Activated naive CD8-positive, alpha-beta T cell (primary cell): ENCODE results near the gene DLG2.
"Not testable (repeated sequence)": the region's sequence is repeated elsewhere in the genome, so short reads cannot be mapped to it uniquely, and the experiment has no call there.

Source experiments
- H3K27ac Mint-ChIP-seq: one replicate; pipeline ENCODE4 v1.8.0; 2021; ENCODE audit warnings: mixed read lengths
- H3K27me3 Mint-ChIP-seq: one replicate; pipeline ENCODE4 v1.8.0; 2021; ENCODE audit warnings: mixed read lengths
- H3K36me3 Mint-ChIP-seq: one replicate; pipeline ENCODE4 v1.8.0; 2021; ENCODE audit warnings: mixed read lengths
- H3K4me1 Mint-ChIP-seq: one replicate; pipeline ENCODE4 v1.8.0; 2021; ENCODE audit warnings: low read depth, mixed read lengths
- H3K4me3 Mint-ChIP-seq: one replicate; pipeline ENCODE4 v1.8.0; 2021; ENCODE audit warnings: mild to moderate bottlenecking, mixed read lengths
- H3K9me3 Mint-ChIP-seq: one replicate; pipeline ENCODE4 v1.8.0; 2021; ENCODE audit warnings: low read depth, mixed read lengths

Gene DLG2

DNA sequence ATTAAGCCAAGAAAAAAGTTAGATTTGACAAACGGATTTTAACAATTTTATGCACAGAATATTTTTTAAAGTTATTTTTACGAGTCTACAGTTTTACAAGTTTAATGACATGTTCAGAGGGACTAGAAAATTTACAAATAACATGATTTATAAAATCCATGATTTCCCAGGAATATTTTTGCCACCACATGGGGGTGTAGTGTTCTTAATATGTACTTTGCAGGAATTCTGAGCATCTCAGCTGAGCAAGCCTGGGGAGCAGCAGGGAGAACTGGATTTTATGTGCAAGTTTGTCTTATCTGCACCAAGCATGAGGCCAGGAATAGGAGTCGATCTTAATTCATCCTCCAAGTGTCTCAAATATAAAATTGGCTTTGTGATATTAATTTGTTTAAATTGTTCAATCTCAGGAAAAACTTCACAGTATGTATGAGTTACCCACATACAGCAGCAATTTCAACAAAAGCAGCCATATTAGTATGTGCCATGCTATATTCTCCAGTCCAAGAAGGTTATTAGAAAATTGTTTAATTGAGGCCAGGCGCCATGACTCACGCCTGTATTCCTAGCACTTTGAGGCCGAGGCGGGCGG lies 826.3 kb downstream of the DLG2 start:
- Mint-ChIP-seq H3K27me3 (no peaks in the 10 kb centered on the region), H3K27ac (no peak overlapping the region), H3K4me3 (no peak overlapping the region), H3K9me3 (peaks cover 26% of the 10 kb centered on the region), H3K36me3 (no peaks in the 10 kb centered on the region), H3K4me1 (no peaks in the 10 kb centered on the region)

- Mint-ChIP-seq H3K4me1 (no peaks in the 10 kb centered on the region), H3K27me3 (no peaks in the 10 kb centered on the region), H3K36me3 (no peaks in the 10 kb centered on the region), H3K27ac (no peak overlapping the region), H3K4me3 (no peak overlapping the region), H3K9me3 (peaks cover 14% of the 10 kb centered on the region)
These were observed 828.0 kb downstream of the DLG2 start for GRCh38 chr11:84799112-84799511.

DNA sequence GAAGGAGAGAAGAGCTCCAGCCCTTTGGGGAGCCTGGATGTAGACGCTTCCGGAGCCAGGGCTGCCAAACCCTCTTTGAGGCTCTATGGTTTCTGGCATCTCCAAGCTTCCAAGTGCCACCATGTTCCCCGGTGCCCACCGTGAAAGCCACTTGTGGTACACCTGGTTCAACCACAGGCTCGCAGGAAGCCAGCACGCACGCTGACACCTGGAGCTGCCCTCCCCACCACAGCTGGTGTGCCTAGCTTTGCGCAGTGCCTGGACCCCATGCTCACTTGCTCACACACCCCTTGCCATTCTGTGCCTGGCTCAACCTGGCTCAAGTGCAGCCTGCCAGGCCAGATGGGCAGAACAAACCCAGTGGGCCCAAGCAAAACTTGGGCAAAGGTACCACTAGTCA lies 831.4 kb downstream of the DLG2 start:
- no peak overlapping the region for H3K27ac Mint-ChIP-seq
- no peaks in the 10 kb centered on the region for H3K36me3 Mint-ChIP-seq
- H3K4me1 Mint-ChIP-seq = no peaks in the 10 kb centered on the region
- H3K4me3 Mint-ChIP-seq = no peak overlapping the region
- peaks cover 39% of the 10 kb centered on the region for H3K9me3 Mint-ChIP-seq
- no peaks in the 10 kb centered on the region for H3K27me3 Mint-ChIP-seq

DNA sequence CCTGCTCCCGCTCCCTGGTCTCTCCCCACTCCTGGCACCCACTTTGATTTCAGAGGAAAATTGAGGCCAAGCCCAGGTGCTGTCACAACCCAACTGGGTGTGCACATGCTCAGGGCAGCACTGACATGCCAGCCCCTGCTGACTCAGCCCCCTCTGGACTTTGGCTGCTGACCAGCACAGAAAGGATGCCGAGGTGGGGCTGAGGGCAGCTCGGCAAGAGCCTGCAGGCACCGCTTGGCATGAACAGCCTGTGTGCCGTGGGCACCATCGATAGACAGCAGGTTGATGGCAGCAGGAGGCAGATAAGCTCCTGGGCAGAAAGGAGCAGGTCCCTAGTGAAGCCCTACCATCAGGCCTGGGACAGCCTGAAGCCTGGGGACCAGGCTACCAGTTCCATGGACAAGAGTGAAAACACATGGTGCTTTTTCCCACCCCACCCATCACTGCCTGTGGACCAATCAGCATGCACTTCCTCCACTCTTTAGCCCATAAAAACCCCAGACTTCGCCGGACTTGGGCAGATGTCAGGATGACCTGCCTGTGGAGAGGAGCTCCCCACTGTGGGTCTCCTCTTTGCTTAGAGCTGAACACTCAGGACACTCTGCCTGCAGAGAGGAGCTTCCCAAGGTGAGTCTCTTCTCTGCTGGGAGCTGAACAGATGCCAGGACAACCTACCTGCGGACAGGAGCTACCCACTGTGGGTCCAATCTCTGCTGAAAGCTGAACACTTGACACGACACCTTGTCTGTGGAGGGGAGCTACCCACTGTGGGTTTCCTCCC lies 832.3 kb downstream of the DLG2 start:
- Mint-ChIP-seq H3K9me3 (peaks cover 40% of the 10 kb centered on the region), H3K27ac (no peak overlapping the region), H3K4me1 (no peaks in the 10 kb centered on the region), H3K27me3 (no peaks in the 10 kb centered on the region), H3K36me3 (no peaks in the 10 kb centered on the region), H3K4me3 (no peak overlapping the region)

- Mint-ChIP-seq H3K27ac (no peak overlapping the region), H3K36me3 (no peaks in the 10 kb centered on the region), H3K4me1 (no peaks in the 10 kb centered on the region), H3K27me3 (no peaks in the 10 kb centered on the region), H3K4me3 (no peak overlapping the region), H3K9me3 (peaks cover 43% of the 10 kb centered on the region)
These were observed 833.8 kb downstream of the DLG2 start for GRCh38 chr11:84793318-84793717.

- H3K27me3 Mint-ChIP-seq = no peaks in the 10 kb centered on the region
- H3K27ac Mint-ChIP-seq = no peak overlapping the region
- no peaks in the 10 kb centered on the region for H3K4me1 Mint-ChIP-seq
- H3K9me3 Mint-ChIP-seq = peaks cover 40% of the 10 kb centered on the region
- no peak overlapping the region for H3K4me3 Mint-ChIP-seq
- H3K36me3 Mint-ChIP-seq = no peaks in the 10 kb centered on the region
These were observed 836.2 kb downstream of the DLG2 start for GRCh38 chr11:84790849-84791427.

- no peak overlapping the region for H3K27ac Mint-ChIP-seq
- no peaks in the 10 kb centered on the region for H3K36me3 Mint-ChIP-seq
- H3K4me1 Mint-ChIP-seq = no peaks in the 10 kb centered on the region
- no peaks in the 10 kb centered on the region for H3K27me3 Mint-ChIP-seq
- peaks cover 31% of the 10 kb centered on the region for H3K9me3 Mint-ChIP-seq
- H3K4me3 Mint-ChIP-seq = no peak overlapping the region
These were observed 838.9 kb downstream of the DLG2 start for GRCh38 chr11:84788220-84788619.

DNA sequence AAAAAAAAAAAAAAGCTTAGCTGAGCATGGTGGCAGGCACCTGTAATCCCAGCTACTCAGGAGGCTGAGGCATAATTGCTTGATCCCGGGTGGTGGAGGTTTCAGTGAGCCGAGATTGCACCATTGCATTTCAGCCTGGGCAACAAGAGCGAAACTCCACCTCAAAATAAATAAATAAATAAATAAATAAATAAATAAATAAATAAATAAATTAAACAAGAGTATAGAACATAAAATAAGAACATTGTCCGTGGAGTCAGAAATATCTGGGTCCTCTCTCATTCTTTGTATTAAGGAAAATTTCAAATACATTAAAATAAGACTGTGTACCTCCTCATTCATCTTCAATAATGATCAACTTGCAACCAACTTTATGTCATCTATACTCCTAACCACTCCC lies 843.0 kb downstream of the DLG2 start:
- H3K9me3 Mint-ChIP-seq = peaks cover 21% of the 10 kb centered on the region
- H3K36me3 Mint-ChIP-seq, H3K4me1 Mint-ChIP-seq, H3K27ac Mint-ChIP-seq, H3K4me3 Mint-ChIP-seq, H3K27me3 Mint-ChIP-seq: not testable (repeated sequence)

GRCh38 chr11:84780689-84781293 lies 846.4 kb downstream of the DLG2 start:
- Mint-ChIP-seq H3K4me1 (no peaks in the 10 kb centered on the region), H3K9me3 (peaks cover 23% of the 10 kb centered on the region), H3K27ac (no peak overlapping the region), H3K36me3 (no peaks in the 10 kb centered on the region), H3K27me3 (no peaks in the 10 kb centered on the region), H3K4me3 (no peak overlapping the region)

DNA sequence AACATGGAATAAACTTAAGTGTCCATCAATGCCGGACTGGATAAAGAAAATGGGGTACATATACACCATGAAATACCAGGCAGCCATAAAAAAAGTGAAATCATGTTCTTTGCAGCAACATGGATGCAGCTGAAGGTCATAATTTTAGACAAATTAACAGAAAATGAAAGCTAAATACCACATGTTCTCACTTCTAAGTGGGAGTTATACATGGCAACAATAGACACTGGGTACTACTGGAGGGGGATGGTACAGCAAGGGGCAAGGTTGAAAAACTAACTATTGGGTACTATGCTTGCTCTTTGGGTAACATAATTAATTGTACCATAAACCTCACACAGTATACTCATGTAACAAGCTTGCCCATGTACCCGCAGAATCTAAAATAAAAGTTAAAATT lies 851.6 kb downstream of the DLG2 start:
- Mint-ChIP-seq H3K9me3 (peaks cover 36% of the 10 kb centered on the region), H3K4me3 (no peak overlapping the region), H3K27ac (no peak overlapping the region), H3K27me3 (no peaks in the 10 kb centered on the region), H3K36me3 (no peaks in the 10 kb centered on the region), H3K4me1 (no peaks in the 10 kb centered on the region)

DNA sequence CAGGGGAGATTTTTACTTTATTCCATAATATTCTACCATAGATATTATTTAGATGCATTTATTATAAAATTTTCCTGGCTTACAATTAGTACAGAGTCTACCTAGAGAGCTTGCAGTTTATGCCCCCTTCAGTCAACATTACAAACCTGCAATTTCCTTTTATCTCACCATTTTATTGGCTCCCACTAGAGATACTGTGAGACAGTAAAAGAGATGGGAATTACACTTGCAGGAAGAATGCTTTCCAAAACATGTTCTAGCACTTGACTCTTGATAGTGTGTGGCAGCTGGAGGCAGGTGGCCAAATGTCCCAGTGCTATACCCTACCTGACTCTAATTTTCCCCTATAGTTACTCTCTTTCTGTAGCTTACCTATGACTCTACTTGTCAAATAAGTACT lies 863.2 kb downstream of the DLG2 start:
- H3K4me3 Mint-ChIP-seq = no peak overlapping the region
- no peaks in the 10 kb centered on the region for H3K27me3 Mint-ChIP-seq
- H3K36me3 Mint-ChIP-seq = no peaks in the 10 kb centered on the region
- H3K4me1 Mint-ChIP-seq = no peaks in the 10 kb centered on the region
- peaks cover 2% of the 10 kb centered on the region for H3K9me3 Mint-ChIP-seq
- no peak overlapping the region for H3K27ac Mint-ChIP-seq

DNA sequence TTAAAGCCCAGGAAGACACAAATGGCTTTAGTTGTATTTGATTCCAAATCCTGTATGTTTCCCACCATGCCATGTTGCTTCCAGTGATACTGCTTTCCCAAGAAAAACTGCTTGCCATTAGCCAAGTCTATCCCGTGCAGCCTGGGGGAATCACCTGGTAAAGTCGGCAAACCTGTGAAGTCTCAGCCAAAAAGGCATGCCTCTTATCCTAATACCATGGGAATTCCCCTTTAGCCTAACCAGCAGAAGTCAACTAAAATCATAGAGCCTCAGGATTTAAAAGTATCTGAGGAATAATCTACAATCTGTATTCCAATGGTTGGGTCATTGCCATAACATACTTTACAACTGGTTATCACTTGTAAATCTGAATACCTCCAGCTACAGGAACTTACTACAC lies 869.4 kb downstream of the DLG2 start:
- no peaks in the 10 kb centered on the region for H3K4me1 Mint-ChIP-seq
- H3K27ac Mint-ChIP-seq = no peak overlapping the region
- H3K27me3 Mint-ChIP-seq = no peaks in the 10 kb centered on the region
- H3K36me3 Mint-ChIP-seq = peaks cover 3% of the 10 kb centered on the region
- no peak overlapping the region for H3K4me3 Mint-ChIP-seq
- H3K9me3 Mint-ChIP-seq = peaks cover 23% of the 10 kb centered on the region

DNA sequence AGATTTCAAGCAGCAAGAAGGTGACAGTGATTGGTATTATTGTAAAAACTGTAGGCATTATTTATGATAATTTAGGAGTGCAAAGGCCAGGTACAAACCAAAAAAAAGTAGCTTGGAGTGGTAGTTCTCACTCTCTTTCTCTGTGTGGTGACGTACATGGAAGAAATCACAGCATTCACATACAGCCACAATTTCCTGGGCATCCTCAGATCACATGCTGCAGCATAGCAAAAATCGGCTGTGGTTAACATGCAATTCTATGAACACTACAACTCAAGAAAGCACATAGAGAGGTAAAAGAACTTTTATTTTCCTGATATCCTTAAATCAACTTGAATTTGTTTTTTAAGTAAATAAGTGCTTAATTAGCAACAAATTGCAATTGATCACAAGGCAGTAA lies 875.8 kb downstream of the DLG2 start:
- H3K27me3 Mint-ChIP-seq = no peaks in the 10 kb centered on the region
- H3K4me3 Mint-ChIP-seq = no peak overlapping the region
- H3K36me3 Mint-ChIP-seq = peaks cover 3% of the 10 kb centered on the region
- peaks cover 27% of the 10 kb centered on the region for H3K9me3 Mint-ChIP-seq
- H3K27ac Mint-ChIP-seq = no peak overlapping the region
- H3K4me1 Mint-ChIP-seq = no peaks in the 10 kb centered on the region

DNA sequence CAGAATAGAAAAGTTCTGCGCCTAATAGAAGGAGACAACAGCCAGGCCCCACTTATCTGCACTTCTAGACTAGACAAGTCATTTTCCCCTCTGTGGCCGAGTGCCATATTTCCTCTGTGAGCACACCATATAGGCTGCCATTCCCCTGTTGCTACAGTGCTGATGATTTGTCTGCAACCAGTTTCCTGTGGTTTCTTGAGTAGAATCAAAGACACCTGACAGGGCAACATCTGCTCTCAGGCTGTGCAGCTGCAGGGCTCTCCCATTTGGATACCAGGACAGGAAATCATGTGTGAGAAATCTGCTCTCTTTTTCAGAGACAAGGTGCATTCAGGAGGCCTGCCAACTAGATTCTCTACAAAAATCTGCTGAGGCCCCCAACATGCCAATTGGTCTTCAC lies 879.3 kb downstream of the DLG2 start:
- Mint-ChIP-seq H3K4me1 (no peaks in the 10 kb centered on the region), H3K27ac (no peak overlapping the region), H3K27me3 (no peaks in the 10 kb centered on the region), H3K9me3 (peaks cover 24% of the 10 kb centered on the region), H3K4me3 (no peak overlapping the region), H3K36me3 (peaks cover under 1% of the 10 kb centered on the region)

GRCh38 chr11:84740050-84740449 lies 887.1 kb downstream of the DLG2 start:
- Mint-ChIP-seq H3K27me3 (no peaks in the 10 kb centered on the region), H3K36me3 (no peaks in the 10 kb centered on the region), H3K27ac (no peak overlapping the region)

More at GRCh38 chr11:84740050-84740449, 887.1 kb downstream of the DLG2 start:
- H3K9me3 Mint-ChIP-seq = peaks cover 27% of the 10 kb centered on the region
- no peak overlapping the region for H3K4me3 Mint-ChIP-seq
- H3K4me1 Mint-ChIP-seq = no peaks in the 10 kb centered on the region
